H1 (cell line): ENCODE measurements around the gene ACY1. TPM values are rescaled to one million over a fixed set of nuclear protein-coding genes. Genes with fewer than 3 reads are reported as not detected.

Experiments
- CTCF ChIA-PET: fragments of 300-600 bp; sonication (Branson Sonifier 250); formaldehyde crosslinking; loops from one replicate; lab custom pipeline; 2021; ENCODE audit not compliant: partially characterized antibody; lab: Charles Lee
- POLR2A ChIA-PET: fragments of 300-600 bp; sonication (Branson Sonifier 250); formaldehyde crosslinking; loops from one replicate; lab custom pipeline; 2021; ENCODE audit warnings: inconsistent platforms; ENCODE audit not compliant: partially characterized antibody; lab: Charles Lee
- DNase-seq, 2 experiments: peaks; one replicate each; pipeline versions ENCODE4 v3.0.0 to v3.0.0-alpha.2; 2010 to 2022; ENCODE audit warnings: low spot score in 2 of 2, low read depth in 1 of 2, mixed read lengths in 1 of 2
- FAIRE-seq: peaks from 2 replicates; lab custom pipeline; 2011; peaks lifted over from hg19 to GRCh38; lab: Jason Lieb, UNC
- H2AFZ ChIP-seq: 2 replicates; pipeline ENCODE4 v1.8.1; 2012; ENCODE audit warnings: low read length, inconsistent platforms
- H2AK5ac ChIP-seq: 2 replicates; pipeline ENCODE4 v1.6.1; 2013; ENCODE audit warnings: low read depth, low read length
- H2BK120ac ChIP-seq: replicated peaks from 2 replicates; pipeline ENCODE3; 2013; ENCODE audit warnings: low read depth, low read length, inconsistent platforms
- H2BK12ac ChIP-seq: 2 replicates; pipeline ENCODE4 v1.6.1; 2013; ENCODE audit warnings: low read depth, low read length
- H2BK15ac ChIP-seq: 2 replicates; pipeline ENCODE4 v1.6.1; 2013; ENCODE audit warnings: low read length
- H2BK20ac ChIP-seq: 2 replicates; pipeline ENCODE4 v1.6.1; 2013; ENCODE audit warnings: low read length
- H2BK5ac ChIP-seq: 2 replicates; pipeline ENCODE4 v1.6.1; 2013; ENCODE audit warnings: low read depth, low read length
- H3K14ac ChIP-seq: 2 replicates; pipeline ENCODE4 v1.6.1; 2013; ENCODE audit warnings: inconsistent platforms; ENCODE audit not compliant: insufficient read length
- H3K18ac ChIP-seq: 2 replicates; pipeline ENCODE4 v1.6.1; 2013; ENCODE audit warnings: low read length; ENCODE audit errors: extremely low read depth
- H3K23ac ChIP-seq: 2 replicates; pipeline ENCODE4 v1.6.1; 2013; ENCODE audit warnings: inconsistent platforms; ENCODE audit not compliant: insufficient read length
- H3K23me2 ChIP-seq: 2 replicates; pipeline ENCODE4 v1.6.1; 2013; ENCODE audit warnings: low read depth, low read length
- H3K27ac ChIP-seq: 2 replicates; pipeline ENCODE4 v1.6.1; 2011; ENCODE audit warnings: low read depth, low read length, inconsistent platforms
- H3K27me3 ChIP-seq, 4 experiments: replicated peaks in 1 of 4; 1 replicate in 1 of 4; 2 replicates in 3 of 4; pipeline versions ENCODE4 v1.6.1 to v1.8.1; 2011 to 2013; ENCODE audit warnings: low read length in 3 of 4, mild to moderate bottlenecking in 3 of 4, inconsistent platforms in 2 of 4, mixed read lengths in 2 of 4, moderate library complexity in 1 of 4; ENCODE audit not compliant: control insufficient read depth in 3 of 4, insufficient read depth in 3 of 4; ENCODE audit errors: extremely low read depth in 1 of 4
- H3K36me3 ChIP-seq, 4 experiments: 2 replicates each; pipeline versions ENCODE4 v1.6.1 to v1.8.1; 2011 to 2013; ENCODE audit warnings: mild to moderate bottlenecking in 4 of 4, low read length in 3 of 4, moderate library complexity in 2 of 4, control low read depth in 1 of 4, inconsistent platforms in 1 of 4; ENCODE audit not compliant: insufficient read depth in 4 of 4, control insufficient read depth in 2 of 4
- H3K4ac ChIP-seq: replicated peaks from 2 replicates; pipeline ENCODE3; 2013; ENCODE audit warnings: low read length, low read depth, mixed read lengths, inconsistent platforms; ENCODE audit not compliant: insufficient read length
- H3K4me1 ChIP-seq, 4 experiments: replicated peaks in 1 of 4; 1 replicate in 1 of 4; 2 replicates in 3 of 4; pipeline versions ENCODE4 v1.6.1 to v1.8.1; 2011 to 2013; ENCODE audit warnings: low read length in 3 of 4, inconsistent platforms in 2 of 4, mixed read lengths in 1 of 4; ENCODE audit not compliant: insufficient read depth in 4 of 4, control insufficient read depth in 3 of 4
- H3K4me2 ChIP-seq, 2 experiments: 2 replicates each; pipeline versions ENCODE4 v1.6.1 to v1.8.1; 2011 to 2013; ENCODE audit warnings: low read depth in 2 of 2, low read length in 2 of 2, control low read depth in 1 of 2, inconsistent platforms in 1 of 2, mild to moderate bottlenecking in 1 of 2; ENCODE audit not compliant: insufficient read depth in 1 of 2
- H3K4me3 ChIP-seq, 4 experiments: fragments of 200-600, 300-600 bp in 1 of 4; sonication (generic), shearing (Covaris generic), sonication (Bioruptor Twin) in 1 of 4; 2 replicates each; pipeline versions ENCODE4 v1.5.1 to v1.8.1; 2011 to 2016; ENCODE audit warnings: low read length in 4 of 4, low read depth in 3 of 4, control low read depth in 2 of 4, inconsistent platforms in 2 of 4, mild to moderate bottlenecking in 2 of 4, mixed read lengths in 1 of 4, moderate library complexity in 1 of 4; ENCODE audit not compliant: insufficient read depth in 2 of 4; ENCODE audit errors: extremely low read depth in 1 of 4
- H3K56ac ChIP-seq: replicated peaks from 2 replicates; pipeline ENCODE3; 2013; ENCODE audit warnings: low read depth, mild to moderate bottlenecking, mixed read lengths, low read length, inconsistent platforms; ENCODE audit not compliant: insufficient read length
- H3K79me1 ChIP-seq: 2 replicates; pipeline ENCODE4 v1.6.1; 2013; ENCODE audit warnings: low read depth, low read length, control low read depth
- H3K79me2 ChIP-seq, 2 experiments: 2 replicates each; pipeline versions ENCODE4 v1.6.1 to v1.8.1; 2012 to 2013; ENCODE audit warnings: low read length in 2 of 2, mild to moderate bottlenecking in 2 of 2, inconsistent platforms in 1 of 2; ENCODE audit not compliant: insufficient read depth in 2 of 2, control insufficient read depth in 1 of 2
- H3K9ac ChIP-seq, 4 experiments: replicated peaks in 1 of 4; 1 replicate in 1 of 4; 2 replicates in 3 of 4; pipeline versions ENCODE4 v1.6.1 to v1.8.1; 2011 to 2013; ENCODE audit warnings: low read depth in 3 of 4, low read length in 3 of 4, control low read depth in 2 of 4, mild to moderate bottlenecking in 2 of 4, moderate library complexity in 2 of 4, inconsistent platforms in 1 of 4; ENCODE audit errors: extremely low read depth in 1 of 4
- H3K9me3 ChIP-seq, 2 experiments: 2 replicates each; pipeline versions ENCODE4 v1.6.1 to v1.8.1; 2012 to 2013; ENCODE audit warnings: mild to moderate bottlenecking in 2 of 2, moderate library complexity in 2 of 2, control low read depth in 1 of 2, inconsistent platforms in 1 of 2, low read depth in 1 of 2, low read length in 1 of 2, mixed read lengths in 1 of 2; ENCODE audit not compliant: insufficient read depth in 2 of 2
- H4K20me1 ChIP-seq, 2 experiments: replicated peaks in 1 of 2; 2 replicates each; pipeline versions ENCODE3 to v1.8.1; 2011 to 2013; ENCODE audit warnings: inconsistent platforms in 2 of 2, low read length in 2 of 2, mild to moderate bottlenecking in 1 of 2; ENCODE audit not compliant: insufficient read depth in 2 of 2, control insufficient read depth in 1 of 2
- H4K5ac ChIP-seq: 2 replicates; pipeline ENCODE4 v1.6.1; 2013; ENCODE audit warnings: low read length, low read depth, mixed read lengths, inconsistent platforms; ENCODE audit not compliant: insufficient read length
- H4K8ac ChIP-seq: 2 replicates; pipeline ENCODE4 v1.8.0; 2013; ENCODE audit warnings: mild to moderate bottlenecking, moderate library complexity, low read length, inconsistent platforms; ENCODE audit not compliant: insufficient read depth; ENCODE audit errors: extremely low read depth
- H4K91ac ChIP-seq: replicated peaks from 2 replicates; pipeline ENCODE3; 2013; ENCODE audit warnings: low read length, mixed read lengths, inconsistent platforms; ENCODE audit not compliant: insufficient read length
- BACH1 ChIP-seq: IDR thresholded peaks from 2 replicates; pipeline ENCODE4 v1.6.1; 2012; ENCODE audit warnings: low read length, improper control_type of control experiment
- CHD1 ChIP-seq: IDR thresholded peaks from 2 replicates; pipeline ENCODE4 v1.6.1; 2012; ENCODE audit warnings: low read depth, low read length, improper control_type of control experiment
- CHD2 ChIP-seq: IDR thresholded peaks from 2 replicates; pipeline ENCODE4 v1.6.1; 2012; ENCODE audit warnings: low read length, improper control_type of control experiment
- CTBP2 ChIP-seq: IDR thresholded peaks from 2 replicates; pipeline ENCODE4 v1.7.0; 2011; ENCODE audit warnings: borderline replicate concordance, mild to moderate bottlenecking, moderate library complexity, mixed read lengths, low read length; ENCODE audit not compliant: insufficient read depth, insufficient read length
- EGR1 ChIP-seq: IDR thresholded peaks from 2 replicates; pipeline ENCODE4 v1.6.1; 2011; ENCODE audit warnings: low read depth, low read length, borderline replicate concordance
- EP300 ChIP-seq, 2 experiments: IDR thresholded peaks; 1 replicate in 1 of 2; 2 replicates in 1 of 2; pipeline ENCODE4 v1.6.1; 2011 to 2012; ENCODE audit warnings: low read depth in 2 of 2, low read length in 2 of 2, mild to moderate bottlenecking in 2 of 2, borderline replicate concordance in 1 of 2, inconsistent platforms in 1 of 2, moderate library complexity in 1 of 2
- HDAC6 ChIP-seq: IDR thresholded peaks from one replicate; pipeline ENCODE4 v1.7.1; 2012; ENCODE audit warnings: low read depth, mild to moderate bottlenecking, inconsistent platforms, low read length, moderate library complexity
- KDM1A ChIP-seq: fragments of 200-600, 300-600 bp; sonication (generic); IDR thresholded peaks from 2 replicates; pipeline ENCODE4 v1.7.1; 2016; ENCODE audit warnings: mild to moderate bottlenecking, low read length, borderline replicate concordance
- KDM4A ChIP-seq: IDR thresholded peaks from one replicate; pipeline ENCODE4 v1.7.1; 2012; ENCODE audit warnings: low read depth, mild to moderate bottlenecking, moderate library complexity, low read length, inconsistent platforms; ENCODE audit not compliant: severe bottlenecking
- POLR2A ChIP-seq, 2 experiments: IDR thresholded peaks; 1 replicate in 1 of 2; 2 replicates in 1 of 2; pipeline ENCODE4 v1.6.1; 2011; ENCODE audit warnings: low read depth in 2 of 2, low read length in 2 of 2, mild to moderate bottlenecking in 2 of 2; ENCODE audit errors: control extremely low read depth in 1 of 2
- RFX5 ChIP-seq: IDR thresholded peaks from 2 replicates; pipeline ENCODE4 v1.6.1; 2011; ENCODE audit warnings: low read depth, low read length, improper control_type of control experiment, borderline replicate concordance
- RXRA ChIP-seq: IDR thresholded peaks from 2 replicates; pipeline ENCODE4 v1.6.1; 2011; ENCODE audit warnings: low read depth, mild to moderate bottlenecking, low read length, moderate library complexity; ENCODE audit not compliant: insufficient read depth
- SUZ12 ChIP-seq: fragments of 200-600 bp; sonication (generic); IDR thresholded peaks from 2 replicates; pipeline ENCODE4 v1.6.1; 2012; ENCODE audit warnings: mild to moderate bottlenecking, inconsistent platforms, low read length, moderate library complexity, mixed read lengths
- WGBS, 2 experiments: shearing (Covaris generic) in 1 of 2; methylation state at CpG; one replicate each; pipeline versions ENCODE4 v1.1.6 to v1.1.7; 2013 to 2015; ENCODE audit warnings: low lambda C conversion rate in 2 of 2, mixed read lengths in 2 of 2, inconsistent platforms in 1 of 2, low coverage in 1 of 2, missing lambda C conversion rate in 1 of 2; ENCODE audit not compliant: insufficient replicate concordance in 2 of 2, insufficient coverage in 1 of 2, insufficient read length in 1 of 2; ENCODE audit errors: extremely low coverage in 1 of 2, missing lambda C conversion rate in 1 of 2; 5-methylcytosine and 5-hydroxymethylcytosine counted together
- polyA plus RNA-seq, 7 experiments: library from polyadenylated mRNA; depleted of rRNA in 3 of 7; stranded (reverse) in 5 of 7; unstranded in 2 of 7; fragments of >200 nt in 5 of 7; fragments of 200-250 nt in 2 of 7; gene quantifications; 1 replicate in 5 of 7; 2 replicates in 1 of 7; 4 replicates in 1 of 7; pipeline versions ENCODE4 v1.2.1 to v1.2.3, GENCODE V29; 2011 to 2013; ENCODE audit warnings: missing spikeins in 2 of 7, mixed read lengths in 2 of 7
- total RNA-seq: library from RNA; stranded (reverse); fragmentation: NEBNext Ultra II Directional; extraction: Animal tissue kit (Norgen Biotek cat#: 25700); gene quantifications from 2 replicates; pipeline ENCODE4 v1.2.1, GENCODE V29; 2021

ACY1 gene
- total and polyA plus RNA-seq, 2 of the 8 experiments (the other 6 are each of a cell fraction or from before 2014, with no cell fraction given): 48.3 to 113 TPM

DNA sequence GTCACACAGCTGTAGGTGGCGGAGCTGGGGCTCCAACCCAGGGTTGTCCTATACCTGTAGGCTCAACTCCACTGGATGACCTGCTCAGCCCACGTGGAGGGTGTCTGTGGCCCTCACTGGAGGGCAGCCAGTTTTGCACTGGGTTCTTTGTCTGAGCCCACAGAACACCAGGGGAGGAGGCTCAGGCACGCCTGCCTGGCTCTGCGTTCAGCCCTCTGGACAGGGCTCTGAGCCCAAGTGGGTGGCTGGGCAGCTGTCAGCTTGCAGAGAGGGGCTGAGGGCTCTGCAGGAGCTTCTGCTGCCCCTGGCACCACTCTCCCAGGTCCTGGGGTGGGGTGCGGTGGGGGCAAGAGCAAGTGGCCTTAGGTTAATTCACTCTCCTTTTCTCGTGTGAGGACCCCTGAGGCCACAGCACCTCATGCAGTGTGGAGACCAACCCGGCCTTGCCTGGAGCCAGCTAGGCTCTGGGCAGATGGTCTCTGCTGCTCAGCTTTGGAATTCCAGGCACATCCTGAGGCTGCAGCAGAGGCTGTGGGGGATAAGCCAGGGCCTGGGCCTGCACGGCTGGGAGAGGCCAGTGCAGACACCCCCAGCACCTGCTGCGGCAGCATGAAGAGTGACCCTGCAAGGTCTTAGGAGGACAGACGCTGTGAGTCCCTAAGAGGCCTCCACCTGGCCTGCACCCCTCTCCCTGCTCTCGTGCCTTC lies 49.5 kb downstream of the ACY1 start:
- Histone ChIP-seq H2AFZ (no peak overlapping the region), H3K79me2 (no peaks in the 10 kb centered on the region), H3K4me2 (no peak overlapping the region), H2BK120ac (no peak overlapping the region), H4K91ac (no peak overlapping the region), H3K79me1 (no peaks in the 10 kb centered on the region), H3K27me3 (no peaks in the 10 kb centered on the region), H3K18ac (no peak overlapping the region), H2BK12ac (no peak overlapping the region), H2AK5ac (no peak overlapping the region), H3K4me1 (peaks cover 0 to 6% (median 1%) of the 10 kb centered on the region in 4 experiments; a peak in 2 of 7 replicates), H3K23ac (no peak overlapping the region), H4K5ac (no peak overlapping the region), H2BK15ac (0 out of 2 replicates have a peak overlapping the region, but pooled peaks have one; percentile 5), H3K4ac (no peak overlapping the region), H3K27ac (no peak overlapping the region), H4K8ac (no peak overlapping the region; the same call in 1 of the 2 replicates), H2BK5ac (no peak overlapping the region; the same call in 1 of the 2 replicates), H3K56ac (no peak overlapping the region), H3K9me3 (no peaks in the 10 kb centered on the region), H3K23me2 (no peaks in the 10 kb centered on the region), H3K4me3 (no peak overlapping the region), H3K14ac (no peak overlapping the region), H3K36me3 (no peaks in the 10 kb centered on the region), H4K20me1 (no peaks in the 10 kb centered on the region), H2BK20ac (no peak overlapping the region), H3K9ac (no peak overlapping the region)
- FAIRE-seq (no peak), DNase-seq (no peak)
- POLR2A ChIA-PET: interaction anchor here (0.7 to 1.2 kb wide), 2 partner anchors 23 to 41 kb away, joined by 3 read pairs; no protein-coding TSS in a partner anchor
- CTCF ChIA-PET: interaction anchor here (1.2 to 9.4 kb wide), 11 partner anchors 10 to 112 kb away, joined by 3 to 124 read pairs (median 9); partner anchors contain the start of gene DUSP7
- 92% methylated on average over 11 of the region's 11 CpGs; no CpG with 5 or more reads in 1 of the 2 experiments for whole genome bisulfite sequencing, 2 experiments
- TF ChIP-seq KDM4A: no peak
- TF ChIP-seq CHD1: no peak
- no peak for TF ChIP-seq RXRA
- TF ChIP-seq RFX5: no peak
- no peak for TF ChIP-seq KDM1A
- TF ChIP-seq EGR1: no peak
- TF ChIP-seq CTBP2: no peak
- TF ChIP-seq SUZ12: no peak
- no peak for TF ChIP-seq EP300 (IDR thresholded peaks at IDR 0.05; ENCODE audit: borderline replicate concordance in 1 of 2, low read depth in 2 of 2, low read length in 2 of 2)
- TF ChIP-seq POLR2A (IDR thresholded peaks at IDR 0.05; ENCODE audit: control extremely low read depth in 1 of 2, low read depth in 2 of 2, low read length in 2 of 2): no peak
- no peak for TF ChIP-seq BACH1
- TF ChIP-seq HDAC6: no peak
- TF ChIP-seq CHD2: no peak
